Measurements from ENCODE around the gene TRIM14. TPM values are rescaled to one million over a fixed set of nuclear protein-coding genes. Genes with fewer than 3 reads are reported as not detected.
"Not testable (repeated sequence)": the region's sequence is repeated elsewhere in the genome, so short reads cannot be mapped to it uniquely, and the experiment has no call there.

The TRIM14 gene
- polyA plus RNA-seq, 4 donors, result 2.7 to 6.7 (median 5.6) TPM

DNA sequence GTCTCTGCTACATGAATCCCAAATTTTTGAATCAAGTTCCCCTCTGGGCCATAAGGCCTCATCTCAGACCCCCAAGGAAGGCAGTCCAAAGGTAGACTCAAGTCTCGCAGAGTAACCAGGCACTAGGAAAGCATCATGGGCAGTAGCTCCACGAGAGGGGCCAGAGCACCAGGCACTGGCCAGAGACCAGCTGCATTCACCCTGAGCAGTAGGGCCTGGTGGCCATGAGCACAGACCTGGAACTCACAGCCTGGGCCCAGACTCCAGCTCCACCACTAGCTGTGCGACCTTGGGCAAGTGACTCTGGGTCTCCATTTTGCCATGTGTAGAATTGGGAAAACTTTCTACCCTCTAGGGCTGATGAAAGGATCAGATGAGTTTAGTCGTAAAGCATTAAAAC is 34.0 kb downstream of the TRIM14 start:
- no peak for DNase-seq (ENCODE audit: low read depth in 4 of 4, low spot score in 3 of 4)

DNA sequence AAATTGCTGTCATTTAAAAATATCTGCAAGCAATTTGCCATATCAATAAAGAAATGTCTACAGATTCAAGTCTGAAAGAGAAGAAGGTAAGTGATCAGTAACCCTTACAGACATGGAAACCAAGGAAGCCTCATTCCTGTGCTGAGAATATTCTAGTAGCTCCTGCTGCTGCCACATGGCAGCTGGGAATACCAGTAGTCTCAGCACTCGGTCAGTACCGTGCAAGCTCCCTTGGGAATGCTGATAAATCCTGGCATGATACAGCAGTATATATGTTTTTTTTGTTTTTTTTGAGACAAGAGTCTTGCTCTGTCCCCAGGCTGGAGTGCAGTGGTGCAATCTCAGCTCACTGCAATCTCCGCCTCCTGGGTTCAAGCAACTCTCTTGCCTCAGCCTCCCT is 34.6 kb downstream of the TRIM14 start:
- no peak for DNase-seq (ENCODE audit: low read depth in 4 of 4, low spot score in 3 of 4)

DNA sequence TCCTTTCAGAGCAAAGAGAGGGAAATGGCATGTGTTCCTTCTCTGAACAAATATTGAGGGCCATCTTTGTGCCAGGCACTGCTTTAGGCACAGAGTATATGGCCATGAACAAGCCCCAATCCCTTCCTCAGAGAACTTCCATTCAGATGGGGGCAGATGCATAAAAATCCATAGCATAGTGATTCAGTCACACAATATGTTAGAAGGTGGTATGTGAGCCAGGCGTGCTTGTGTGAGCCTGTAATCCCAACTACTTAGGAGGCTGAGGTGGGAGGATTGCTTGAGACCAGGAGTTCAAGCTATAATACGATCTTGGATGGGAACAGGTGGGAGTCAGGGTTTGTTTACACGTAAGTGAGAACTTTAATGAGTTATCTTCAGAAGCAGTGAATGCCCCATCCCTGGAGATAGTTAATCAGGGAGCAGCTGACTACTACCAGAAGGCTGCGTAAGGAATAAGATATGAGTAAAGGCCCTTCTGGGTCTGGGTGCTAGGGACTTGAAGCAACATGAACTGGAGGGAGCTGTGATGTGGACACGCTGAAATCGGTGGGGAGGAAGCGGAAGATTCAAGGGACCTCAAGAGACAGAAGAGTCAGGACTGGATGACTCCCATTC is 35.3 kb downstream of the TRIM14 start:
- no peak for DNase-seq (ENCODE audit: low read depth in 4 of 4, low spot score in 3 of 4)

DNA sequence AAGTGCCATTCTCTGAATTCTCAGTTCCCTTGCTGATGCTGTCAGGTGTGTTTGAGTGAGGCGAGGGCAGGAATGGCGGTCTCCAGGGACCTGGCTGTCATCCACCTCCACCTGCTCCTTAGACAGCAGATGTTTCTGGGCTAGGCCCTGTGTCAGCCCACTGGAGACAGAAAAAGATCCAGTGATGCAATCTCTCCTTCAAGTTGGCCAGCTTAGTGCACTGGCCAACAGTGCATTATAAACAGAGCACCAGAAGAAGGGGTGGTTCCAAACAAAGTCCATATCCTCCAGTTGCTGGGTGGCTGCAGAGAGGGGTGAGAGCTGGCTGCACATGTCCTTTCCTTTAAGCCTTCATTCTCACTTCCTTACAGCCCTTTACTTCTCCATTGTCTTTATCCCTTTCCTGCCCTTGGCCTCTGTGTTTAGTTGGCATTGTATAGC is 35.9 kb downstream of the TRIM14 start:
- no peak for DNase-seq (ENCODE audit: low read depth in 4 of 4, low spot score in 3 of 4)

DNA sequence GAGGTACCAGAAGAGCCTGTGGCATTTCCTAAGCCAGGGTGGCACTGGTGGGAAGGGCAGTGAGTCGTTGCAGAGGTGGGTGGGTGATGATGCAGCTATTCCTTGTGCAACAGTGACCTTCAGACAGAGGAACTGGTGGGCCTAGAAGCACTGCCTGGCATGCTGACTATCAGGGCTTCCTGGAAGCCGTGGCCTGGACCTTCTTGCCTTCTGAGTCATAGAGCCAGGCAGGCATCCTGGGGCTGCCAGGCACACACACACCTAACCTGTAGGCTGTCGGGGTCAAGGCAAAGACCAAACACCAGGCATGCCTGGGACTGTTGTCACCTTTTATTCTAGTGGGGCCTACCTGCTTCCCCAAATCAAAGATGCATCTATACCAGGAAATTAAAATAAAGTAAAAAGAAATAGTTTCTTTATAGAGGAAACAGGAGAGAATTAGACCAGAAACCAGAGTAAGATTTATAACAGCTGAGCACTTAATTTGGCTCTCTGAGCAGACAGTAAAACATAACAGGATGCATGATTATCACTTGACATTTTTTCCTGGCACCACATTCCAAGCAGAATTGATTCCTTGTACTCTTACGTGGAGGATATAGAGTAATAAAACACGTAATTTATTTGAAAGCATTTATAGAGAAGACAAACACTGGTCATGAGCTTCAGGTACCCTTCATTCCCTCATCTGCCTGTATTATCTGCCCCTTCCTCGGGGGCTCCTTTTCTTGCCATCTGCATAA is 37.4 kb downstream of the TRIM14 start:
- DNase-seq (ENCODE audit: low read depth in 4 of 4, low spot score in 3 of 4), result no peak

DNA sequence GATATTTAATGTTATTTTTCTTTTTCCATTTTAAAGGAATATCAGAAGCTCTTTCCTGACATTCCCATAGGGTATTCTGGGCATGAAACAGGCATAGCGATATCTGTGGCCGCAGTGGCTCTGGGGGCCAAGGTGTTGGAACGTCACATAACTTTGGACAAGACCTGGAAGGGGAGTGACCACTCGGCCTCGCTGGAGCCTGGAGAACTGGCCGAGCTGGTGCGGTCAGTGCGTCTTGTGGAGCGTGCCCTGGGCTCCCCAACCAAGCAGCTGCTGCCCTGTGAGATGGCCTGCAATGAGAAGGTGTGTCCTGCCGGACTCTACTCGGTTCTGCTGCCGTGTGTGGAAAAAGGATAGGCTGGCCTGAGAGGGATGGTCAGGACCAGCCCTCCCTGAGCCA is 38.2 kb downstream of the TRIM14 start:
- no peak for DNase-seq (ENCODE audit: low read depth in 4 of 4, low spot score in 3 of 4)

DNA sequence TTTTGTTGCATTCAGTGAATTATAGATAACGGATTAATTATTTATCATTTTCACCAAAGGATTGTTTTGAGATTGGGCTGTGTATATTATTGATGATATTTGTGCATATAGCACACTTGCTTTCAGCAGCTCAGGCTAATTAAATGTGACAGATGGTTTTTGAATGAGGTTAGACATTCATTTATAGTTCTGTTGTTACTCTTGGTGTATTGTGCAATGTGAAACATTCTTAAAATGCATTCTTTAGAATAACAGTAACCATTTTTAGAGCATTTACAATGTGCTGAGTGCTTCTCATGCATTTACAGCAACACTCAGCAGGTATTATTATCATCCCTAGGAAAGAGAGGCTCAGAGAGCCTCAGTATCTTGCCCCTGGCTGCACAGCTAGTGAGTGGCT is 38.7 kb downstream of the TRIM14 start:
- no peak for DNase-seq (ENCODE audit: low read depth in 4 of 4, low spot score in 3 of 4)

DNA sequence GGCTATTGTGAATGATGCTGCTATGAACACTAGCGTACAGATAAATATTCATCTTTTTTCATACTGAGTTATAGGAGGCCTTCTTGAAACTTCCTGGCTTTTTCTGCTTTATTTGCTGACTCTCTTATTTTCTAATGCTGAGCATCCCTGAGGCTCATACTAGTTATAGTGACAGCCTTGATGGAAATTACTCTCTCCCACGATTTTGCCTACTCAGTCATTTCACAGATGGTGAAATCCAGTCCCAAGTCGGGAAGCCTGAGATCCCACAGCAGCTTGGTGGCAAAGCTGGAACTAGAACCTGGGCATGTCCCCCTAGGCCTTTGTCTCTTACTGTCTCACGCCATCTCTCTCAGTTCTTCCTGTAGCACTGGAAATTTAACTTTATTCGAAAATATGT is 40.1 kb downstream of the TRIM14 start:
- no peak for DNase-seq (ENCODE audit: low read depth in 4 of 4, low spot score in 3 of 4)

DNA sequence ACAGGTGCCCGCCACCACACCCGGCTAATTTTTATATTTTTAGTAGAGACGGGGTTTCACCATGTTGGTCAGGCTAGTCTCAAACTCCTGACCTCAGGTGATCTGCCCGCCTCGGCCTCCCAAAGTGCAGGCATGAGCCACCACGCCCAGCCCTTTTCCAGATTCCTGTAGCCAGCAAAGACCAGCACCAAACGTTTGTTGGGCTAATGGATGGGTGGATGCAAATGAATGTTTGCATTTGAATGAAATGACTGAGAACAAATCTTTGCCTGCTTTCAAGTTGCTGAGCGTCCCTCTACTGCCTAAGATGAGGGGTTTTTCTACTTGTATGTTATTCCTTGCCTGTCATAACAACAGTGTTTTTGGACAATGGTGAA is 42.5 kb downstream of the TRIM14 start:
- not testable (repeated sequence) for DNase-seq (ENCODE audit: low read depth in 4 of 4, low spot score in 3 of 4)

DNA sequence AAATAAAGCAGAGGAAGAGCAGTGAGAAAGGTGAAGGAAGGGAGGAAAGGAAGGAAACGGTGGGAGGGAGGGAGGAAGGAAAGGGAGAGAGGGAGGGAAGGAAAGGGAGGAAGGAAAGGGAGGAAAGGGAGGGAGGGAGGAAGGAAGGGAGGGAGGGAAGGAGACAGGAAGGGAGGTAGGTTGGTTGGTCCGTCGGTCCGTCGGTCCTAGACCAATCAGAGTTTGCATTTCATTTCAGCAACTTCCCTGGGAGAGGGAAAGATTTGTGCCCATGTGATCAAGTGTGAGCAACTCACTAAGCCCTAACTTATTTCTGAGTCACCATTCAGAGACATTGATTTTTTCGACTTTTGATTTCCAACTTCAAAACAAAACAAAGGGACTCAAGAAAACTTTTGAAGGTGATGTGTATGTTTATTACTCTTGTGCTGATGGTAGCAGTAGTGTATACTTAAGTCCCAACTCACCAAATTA is 43.7 kb downstream of the TRIM14 start:
- no peak for DNase-seq (ENCODE audit: low read depth in 4 of 4, low spot score in 3 of 4)

DNA sequence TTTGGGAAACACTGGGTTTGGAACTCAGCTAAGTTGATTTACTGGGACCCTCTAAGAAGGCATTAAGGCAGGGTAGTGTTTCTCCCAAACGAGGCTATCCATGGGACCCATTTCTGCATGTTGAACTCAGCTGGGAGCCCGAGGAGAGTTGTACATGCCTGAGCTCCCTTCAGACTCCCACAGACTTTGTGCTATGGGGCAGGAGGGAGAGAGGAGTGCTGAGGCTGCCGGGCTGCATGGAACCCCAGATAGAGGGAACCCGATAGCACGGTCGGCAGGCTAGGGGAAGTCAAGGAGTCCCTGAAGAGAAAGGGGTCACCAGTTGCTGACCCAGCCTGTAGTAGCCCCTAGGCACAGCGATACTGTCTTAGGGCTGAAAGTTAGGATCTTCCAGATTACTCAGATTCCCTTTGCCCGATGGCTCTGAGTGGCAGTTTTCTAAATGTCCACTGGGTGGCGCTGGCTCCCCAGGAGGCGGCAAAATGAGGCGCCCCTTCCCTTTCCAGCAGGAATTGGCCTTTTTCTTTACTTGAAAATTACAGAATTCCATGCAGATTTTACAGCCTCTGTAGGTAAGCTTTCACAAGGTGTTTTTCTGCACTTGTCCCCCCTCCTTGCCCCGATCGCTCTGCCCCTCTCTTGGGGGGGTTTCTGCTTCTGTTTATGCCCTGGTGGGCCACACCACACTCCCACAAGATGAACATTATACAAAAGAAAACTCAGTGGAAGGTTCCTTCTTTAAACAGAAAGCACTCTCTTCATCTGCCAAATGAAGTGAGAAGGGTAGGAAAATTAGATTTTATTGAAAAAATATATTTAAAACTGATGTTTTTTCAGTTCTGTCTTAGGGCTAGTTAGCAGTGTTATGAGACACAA is 44.7 kb downstream of the TRIM14 start:
- DNase-seq (ENCODE audit: low read depth in 4 of 4, low spot score in 3 of 4), result peak in 1 of 4 donors; percentile 32

DNA sequence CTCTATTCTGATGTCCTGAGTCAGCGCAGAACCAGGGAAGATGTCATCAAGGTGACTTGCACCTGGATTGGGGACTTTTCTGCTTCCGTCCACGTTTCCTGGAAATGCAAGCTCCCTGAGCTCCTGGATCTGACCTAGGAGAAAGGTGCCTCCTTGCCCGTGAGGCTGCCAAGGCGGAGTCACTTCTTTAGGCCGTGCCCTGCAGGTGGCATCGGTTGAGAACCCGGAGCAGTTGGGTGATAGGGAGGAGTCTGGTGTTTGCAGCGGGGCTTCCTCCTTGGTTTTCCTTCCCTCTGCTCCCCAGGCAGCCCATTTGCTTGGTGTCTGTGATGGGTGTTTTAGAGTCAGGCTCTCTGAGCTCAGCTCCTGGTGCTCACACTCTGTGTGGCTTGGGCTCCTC is 47.3 kb downstream of the TRIM14 start:
- no peak for DNase-seq (ENCODE audit: low read depth in 4 of 4, low spot score in 3 of 4)

DNA sequence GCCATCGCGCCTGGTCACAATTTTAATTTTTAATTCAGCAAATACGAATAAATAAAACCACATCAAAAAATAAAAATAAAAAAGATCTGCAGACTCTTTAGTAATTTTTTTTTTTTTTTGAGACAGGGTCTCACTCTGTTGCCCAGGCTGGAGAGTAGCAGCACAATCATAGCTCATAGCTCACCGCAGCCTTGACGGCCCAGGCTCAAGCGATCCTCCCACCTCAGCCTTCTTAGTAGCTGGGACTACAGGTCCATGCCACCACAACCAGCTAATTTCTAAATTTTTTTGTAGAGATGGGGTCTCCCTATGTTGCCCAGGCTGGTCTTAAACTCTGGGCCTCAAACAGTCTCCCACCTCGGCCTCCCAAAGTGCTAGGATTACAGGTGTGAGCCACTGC is 48.3 kb downstream of the TRIM14 start:
- DNase-seq (ENCODE audit: low read depth in 4 of 4, low spot score in 3 of 4), result no peak

DNA sequence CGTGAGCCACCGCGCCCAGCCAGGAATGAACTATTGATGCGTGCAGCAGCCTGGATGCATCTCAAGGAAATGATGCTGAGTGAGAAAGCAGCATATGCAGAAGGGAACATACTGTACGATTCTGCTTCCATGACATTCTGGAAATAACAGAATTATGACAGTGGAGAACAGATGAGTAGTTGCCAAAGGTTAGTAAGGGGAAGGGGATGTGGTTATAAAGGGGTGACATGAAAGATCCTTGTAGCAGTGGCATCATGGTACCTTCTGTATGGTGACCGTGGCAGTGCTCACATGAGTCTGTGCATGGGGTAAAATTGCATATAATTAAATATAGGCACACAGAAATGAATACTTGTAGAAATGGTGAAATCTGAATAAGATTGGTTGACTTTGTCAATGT is 49.5 kb downstream of the TRIM14 start:
- no peak for DNase-seq (ENCODE audit: low read depth in 4 of 4, low spot score in 3 of 4)

DNA sequence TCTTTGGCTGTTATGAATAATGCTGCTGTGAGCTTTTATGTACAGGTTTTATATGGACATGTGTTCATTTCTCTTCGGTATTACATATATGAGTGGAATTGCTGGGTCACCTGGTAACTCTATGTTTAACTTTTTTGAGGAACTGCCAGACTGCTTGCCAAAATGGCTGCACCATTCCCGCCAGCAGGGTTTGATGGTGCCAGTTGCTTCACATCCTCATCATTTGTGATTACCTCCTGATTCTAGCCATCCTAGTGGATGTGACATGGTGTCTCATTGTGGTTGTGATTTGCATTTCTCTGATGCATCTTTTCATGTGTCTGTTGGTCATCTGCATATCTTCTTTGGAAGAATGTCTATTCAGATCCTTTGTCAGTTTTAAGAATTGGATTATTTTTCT is 51.8 kb downstream of the TRIM14 start:
- DNase-seq (ENCODE audit: low read depth in 4 of 4, low spot score in 3 of 4), result no peak

DNA sequence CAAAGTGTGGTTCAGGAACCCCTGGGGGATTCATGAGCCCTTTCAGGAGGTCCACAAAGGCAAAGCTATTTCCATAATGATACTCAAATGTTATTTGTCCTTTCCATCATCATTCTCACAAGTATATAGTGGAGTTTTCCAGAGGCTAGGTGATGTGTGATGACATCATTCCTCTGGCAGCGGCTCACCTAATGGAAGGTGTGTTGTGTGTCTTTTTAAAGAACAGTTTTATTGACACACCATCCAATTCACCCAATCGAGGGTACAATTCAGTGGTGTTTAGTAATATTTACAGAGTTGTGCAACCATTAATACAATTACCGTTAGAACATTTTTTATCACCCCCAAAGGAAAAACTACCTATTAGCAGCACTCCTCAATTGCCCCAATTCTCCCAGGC is 52.8 kb downstream of the TRIM14 start:
- DNase-seq (ENCODE audit: low read depth in 4 of 4, low spot score in 3 of 4), result no peak

DNA sequence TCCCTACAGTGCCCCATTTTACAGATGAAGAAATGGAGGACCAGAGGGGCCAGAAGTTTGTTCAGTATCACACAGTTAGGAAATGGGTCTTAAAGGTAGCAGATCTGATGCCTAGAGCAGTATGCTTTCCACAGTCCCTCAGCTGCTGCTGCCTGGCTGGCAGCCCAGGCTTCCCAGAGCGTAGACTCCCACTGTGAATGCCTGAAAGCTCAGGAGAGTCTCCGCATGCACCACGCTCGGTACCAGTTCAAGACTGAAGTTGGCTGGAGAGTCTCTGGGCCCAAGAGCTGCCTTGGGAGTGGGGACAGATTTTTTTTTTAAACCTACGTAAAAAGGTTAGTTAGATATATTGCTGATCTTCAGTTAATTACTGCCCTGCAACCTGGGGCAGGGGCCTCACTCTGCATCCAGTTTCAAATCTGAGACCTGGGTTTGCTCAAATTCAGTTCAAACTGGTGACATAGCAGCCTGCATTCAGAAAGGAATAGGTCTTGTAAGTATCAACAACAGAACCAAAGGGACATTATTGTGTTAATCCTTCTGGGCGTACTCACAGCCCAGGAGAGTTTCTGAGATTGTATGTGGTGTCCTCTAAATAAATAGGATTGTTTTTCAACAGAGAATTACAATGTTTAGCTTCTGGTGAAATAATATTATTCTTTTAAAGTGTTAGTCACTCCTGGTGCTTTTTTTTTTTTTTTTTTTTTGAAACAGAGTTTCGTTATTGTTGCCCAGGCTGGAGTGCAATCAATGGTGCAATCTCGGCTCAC is 54.2 kb downstream of the TRIM14 start:
- DNase-seq (ENCODE audit: low read depth in 4 of 4, low spot score in 3 of 4), result no peak

DNA sequence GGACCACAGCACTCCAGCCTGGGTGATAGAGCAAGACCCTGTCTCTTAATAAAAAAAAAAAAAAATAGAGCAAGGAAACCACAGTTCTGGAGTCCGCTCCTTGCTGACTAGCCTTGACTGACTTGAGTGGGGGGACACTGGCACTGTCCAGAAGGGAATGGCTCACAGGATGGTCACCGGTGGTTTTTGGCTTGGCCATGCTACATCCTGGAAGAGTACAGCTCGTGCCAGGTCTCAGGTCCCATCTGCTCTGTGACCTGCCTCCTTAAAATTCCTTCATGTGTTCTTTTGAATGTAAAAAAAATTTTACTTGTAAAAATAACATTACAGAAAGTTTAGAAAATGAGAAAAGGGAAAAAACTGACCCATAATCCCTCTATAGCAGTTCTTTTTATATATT is 56.9 kb downstream of the TRIM14 start:
- no peak for DNase-seq (ENCODE audit: low read depth in 4 of 4, low spot score in 3 of 4)

DNA sequence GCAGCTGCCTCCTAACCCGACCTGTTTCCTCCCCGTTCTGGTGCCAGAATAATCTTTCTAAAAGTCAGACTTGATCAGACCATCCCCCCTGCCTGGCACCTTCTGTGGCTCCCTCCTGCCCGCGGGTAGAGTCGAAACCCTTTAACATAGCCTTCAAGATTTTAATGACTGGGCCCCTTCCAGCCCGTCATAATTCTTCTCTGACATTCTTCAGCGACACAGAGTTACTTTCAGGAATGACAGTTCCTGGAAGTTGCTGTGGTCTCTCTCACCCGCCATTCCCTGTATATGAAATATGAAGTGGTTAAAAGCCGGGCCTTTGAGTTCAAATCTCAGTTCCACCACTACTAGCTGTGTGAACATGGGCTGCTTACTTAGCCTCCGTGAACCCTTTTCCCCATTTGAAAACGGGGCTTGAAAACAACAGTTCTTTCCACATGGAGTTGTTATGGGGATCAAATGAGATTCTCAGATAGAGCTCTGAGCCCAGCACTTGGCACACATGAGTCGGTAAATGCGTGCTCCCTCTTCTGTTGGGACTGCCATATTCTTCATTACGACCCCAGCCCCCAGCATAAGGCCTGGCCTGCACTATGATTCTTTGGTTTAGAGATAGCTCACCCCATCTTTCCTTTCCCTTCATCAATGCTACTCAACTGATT is 61.8 kb downstream of the TRIM14 start:
- DNase-seq (ENCODE audit: low read depth in 4 of 4, low spot score in 3 of 4), result peak in 1 of 4 donors; percentile 20
